GM06990 (cell line): ENCODE measurements around the gene NSUN6.

Experiments used
- DNase-seq: peaks from one replicate; pipeline ENCODE4 v3.0.0-alpha.2; 2011; ENCODE audit not compliant: insufficient read length; ENCODE audit errors: extremely low read depth
- H3K27me3 ChIP-seq: replicated peaks from 2 replicates; pipeline ENCODE4 v1.6.0; 2011; ENCODE audit warnings: low read length; ENCODE audit not compliant: control insufficient read depth, insufficient read depth
- H3K36me3 ChIP-seq: 2 replicates; pipeline ENCODE4 v1.5.1; 2011; ENCODE audit warnings: low read length; ENCODE audit not compliant: control insufficient read depth, insufficient read depth
- H3K4me3 ChIP-seq: replicated peaks from 2 replicates; pipeline ENCODE4 v1.5.1; 2011; ENCODE audit warnings: low read depth, mild to moderate bottlenecking, control low read depth, low read length
- CTCF ChIP-seq: IDR thresholded peaks from 2 replicates; pipeline ENCODE4 v1.5.1; 2011; ENCODE audit warnings: low read length, control low read depth, mild to moderate bottlenecking, inconsistent platforms; ENCODE audit not compliant: insufficient read depth, poor library complexity, severe bottlenecking

Gene NSUN6

GRCh38 chr10:18681366-18681765 lies 30.0 kb upstream of the NSUN6 start:
- no peak for TF ChIP-seq CTCF
- DNase-seq: no peak
- Histone ChIP-seq H3K4me3 (no peak overlapping the region), H3K27me3 (no peaks in the 10 kb centered on the region), H3K36me3 (no peaks in the 10 kb centered on the region; the same call in 1 of the 2 replicates)

GRCh38 chr10:18680754-18681153 lies 29.4 kb upstream of the NSUN6 start:
- no peak overlapping the region for H3K4me3 ChIP-seq
- H3K36me3 ChIP-seq: no peaks in the 10 kb centered on the region; the same call in 1 of the 2 replicates
- no peak for TF ChIP-seq CTCF
- H3K27me3 ChIP-seq: no peaks in the 10 kb centered on the region
- DNase-seq: no peak

GRCh38 chr10:18675086-18675801 lies 23.9 kb upstream of the NSUN6 start:
- TF ChIP-seq CTCF: no peak
- Histone ChIP-seq H3K4me3 (no peak overlapping the region), H3K27me3 (no peaks in the 10 kb centered on the region), H3K36me3 (peaks cover 2% of the 10 kb centered on the region)
- no peak for DNase-seq

- Histone ChIP-seq H3K4me3 (no peak overlapping the region), H3K36me3 (peaks cover 1% of the 10 kb centered on the region; the same call in 1 of the 2 replicates), H3K27me3 (no peaks in the 10 kb centered on the region)
- no peak for DNase-seq
- TF ChIP-seq CTCF: no peak
Observed at GRCh38 chr10:18668026-18668425, 16.6 kb upstream of the NSUN6 start.

- no peak overlapping the region for H3K4me3 ChIP-seq
- no peak for DNase-seq
- H3K27me3 ChIP-seq: no peaks in the 10 kb centered on the region
- no peak for TF ChIP-seq CTCF
- peaks cover 1% of the 10 kb centered on the region; the same call in 1 of the 2 replicates for H3K36me3 ChIP-seq
Observed at GRCh38 chr10:18666810-18667209, 15.4 kb upstream of the NSUN6 start.
